Neutrophil (primary cell): ENCODE results near the gene CHAMP1.

Source experiments
- H3K27ac ChIP-seq: fragments of 200-600 bp; sonication (generic); 2 replicates; pipeline ENCODE4 v1.5.1; 2016; ENCODE audit warnings: mild to moderate bottlenecking, moderate library complexity
- H3K27me3 ChIP-seq: fragments of 200-600 bp; sonication (generic); 2 replicates; pipeline ENCODE4 v1.6.0; 2016; ENCODE audit warnings: mild to moderate bottlenecking
- H3K36me3 ChIP-seq: fragments of 200-600 bp; sonication (generic); 2 replicates; pipeline ENCODE4 v1.5.1; 2017
- H3K4me1 ChIP-seq, 2 experiments: fragments of 200-600 bp in 1 of 2; sonication (generic) in 1 of 2; 1 replicate in 1 of 2; 2 replicates in 1 of 2; pipeline versions ENCODE4 v1.5.1 to v1.6.1; 2013 to 2016; ENCODE audit warnings: low read depth in 1 of 2, low read length in 1 of 2, mild to moderate bottlenecking in 1 of 2, moderate library complexity in 1 of 2; ENCODE audit not compliant: control insufficient read depth in 1 of 2, insufficient read depth in 1 of 2
- H3K4me3 ChIP-seq, 2 experiments: fragments of 200-600 bp in 1 of 2; sonication (generic) in 1 of 2; 1 replicate in 1 of 2; 2 replicates in 1 of 2; pipeline ENCODE4 v1.5.1; 2013 to 2016; ENCODE audit warnings: low read depth in 1 of 2, low read length in 1 of 2, mild to moderate bottlenecking in 1 of 2, moderate library complexity in 1 of 2
- H3K9me3 ChIP-seq: fragments of 200-600 bp; sonication (generic); 2 replicates; pipeline ENCODE4 v1.5.1; 2016
- TF ChIP-seq, protein P1 (sequence below): fragments of 200-600 bp; sonication (generic); IDR thresholded peaks from 2 replicates; pipeline ENCODE4 v1.5.1; 2016; ENCODE audit warnings: antibody characterized with exemption

The CHAMP1 gene

DNA sequence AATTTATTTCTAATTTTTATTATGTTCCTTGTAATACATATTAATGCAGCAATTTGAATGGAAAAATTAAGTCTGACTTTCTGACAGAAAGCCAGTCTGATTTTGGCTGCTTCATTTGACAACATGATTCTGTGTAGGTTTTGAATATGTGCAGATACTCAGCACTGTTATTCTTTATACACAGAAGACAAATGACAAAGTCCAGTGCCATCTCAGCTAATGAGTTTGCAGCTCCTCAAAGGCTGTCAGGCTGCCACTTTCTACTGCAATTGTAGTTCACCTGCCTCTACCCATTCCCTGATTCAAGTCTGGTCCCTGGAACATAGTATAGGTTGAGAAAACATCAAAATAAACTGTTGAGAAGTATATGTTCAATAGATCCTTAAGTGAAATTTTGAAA, 2.9 kb upstream of the CHAMP1 start:
- TF ChIP-seq, protein P1, sequence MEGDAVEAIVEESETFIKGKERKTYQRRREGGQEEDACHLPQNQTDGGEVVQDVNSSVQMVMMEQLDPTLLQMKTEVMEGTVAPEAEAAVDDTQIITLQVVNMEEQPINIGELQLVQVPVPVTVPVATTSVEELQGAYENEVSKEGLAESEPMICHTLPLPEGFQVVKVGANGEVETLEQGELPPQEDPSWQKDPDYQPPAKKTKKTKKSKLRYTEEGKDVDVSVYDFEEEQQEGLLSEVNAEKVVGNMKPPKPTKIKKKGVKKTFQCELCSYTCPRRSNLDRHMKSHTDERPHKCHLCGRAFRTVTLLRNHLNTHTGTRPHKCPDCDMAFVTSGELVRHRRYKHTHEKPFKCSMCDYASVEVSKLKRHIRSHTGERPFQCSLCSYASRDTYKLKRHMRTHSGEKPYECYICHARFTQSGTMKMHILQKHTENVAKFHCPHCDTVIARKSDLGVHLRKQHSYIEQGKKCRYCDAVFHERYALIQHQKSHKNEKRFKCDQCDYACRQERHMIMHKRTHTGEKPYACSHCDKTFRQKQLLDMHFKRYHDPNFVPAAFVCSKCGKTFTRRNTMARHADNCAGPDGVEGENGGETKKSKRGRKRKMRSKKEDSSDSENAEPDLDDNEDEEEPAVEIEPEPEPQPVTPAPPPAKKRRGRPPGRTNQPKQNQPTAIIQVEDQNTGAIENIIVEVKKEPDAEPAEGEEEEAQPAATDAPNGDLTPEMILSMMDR = no peak

DNA sequence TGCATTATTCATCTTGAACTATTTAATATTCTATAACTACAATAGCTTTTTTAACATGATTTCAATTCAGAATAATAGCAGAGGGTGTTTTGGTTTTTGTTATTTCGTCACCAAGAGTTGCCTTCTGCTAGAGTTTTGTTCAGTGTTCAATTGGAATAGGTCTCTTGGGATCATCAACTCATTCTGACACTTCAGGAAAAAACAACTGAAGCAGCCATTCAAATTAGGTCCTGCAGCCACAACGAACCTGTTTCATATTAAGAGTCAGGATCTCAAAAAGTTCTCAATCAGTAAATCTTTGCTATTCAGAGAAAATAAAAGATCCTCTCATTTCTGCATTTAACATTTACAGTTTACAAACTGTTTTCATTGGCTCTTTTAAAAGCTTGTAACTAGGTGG, 2.4 kb upstream of the CHAMP1 start:
- Histone ChIP-seq H3K9me3 (no peaks in the 10 kb centered on the region), H3K27me3 (no peaks in the 10 kb centered on the region), H3K4me3 (no peak overlapping the region), H3K36me3 (peaks cover 3% of the 10 kb centered on the region), H3K27ac (no peak overlapping the region), H3K4me1 (peaks cover 18 to 21% of the 10 kb centered on the region in 2 experiments)
- TF ChIP-seq, protein P1 = no peak

More for the DNA sequence above, 2.9 kb upstream of the CHAMP1 start:
- H3K27ac ChIP-seq = no peak overlapping the region
- H3K4me1 ChIP-seq = peaks cover 18 to 21% of the 10 kb centered on the region in 2 experiments
- H3K9me3 ChIP-seq = no peaks in the 10 kb centered on the region
- H3K27me3 ChIP-seq = no peaks in the 10 kb centered on the region
- H3K36me3 ChIP-seq = peaks cover 8% of the 10 kb centered on the region
- no peak overlapping the region for H3K4me3 ChIP-seq

DNA sequence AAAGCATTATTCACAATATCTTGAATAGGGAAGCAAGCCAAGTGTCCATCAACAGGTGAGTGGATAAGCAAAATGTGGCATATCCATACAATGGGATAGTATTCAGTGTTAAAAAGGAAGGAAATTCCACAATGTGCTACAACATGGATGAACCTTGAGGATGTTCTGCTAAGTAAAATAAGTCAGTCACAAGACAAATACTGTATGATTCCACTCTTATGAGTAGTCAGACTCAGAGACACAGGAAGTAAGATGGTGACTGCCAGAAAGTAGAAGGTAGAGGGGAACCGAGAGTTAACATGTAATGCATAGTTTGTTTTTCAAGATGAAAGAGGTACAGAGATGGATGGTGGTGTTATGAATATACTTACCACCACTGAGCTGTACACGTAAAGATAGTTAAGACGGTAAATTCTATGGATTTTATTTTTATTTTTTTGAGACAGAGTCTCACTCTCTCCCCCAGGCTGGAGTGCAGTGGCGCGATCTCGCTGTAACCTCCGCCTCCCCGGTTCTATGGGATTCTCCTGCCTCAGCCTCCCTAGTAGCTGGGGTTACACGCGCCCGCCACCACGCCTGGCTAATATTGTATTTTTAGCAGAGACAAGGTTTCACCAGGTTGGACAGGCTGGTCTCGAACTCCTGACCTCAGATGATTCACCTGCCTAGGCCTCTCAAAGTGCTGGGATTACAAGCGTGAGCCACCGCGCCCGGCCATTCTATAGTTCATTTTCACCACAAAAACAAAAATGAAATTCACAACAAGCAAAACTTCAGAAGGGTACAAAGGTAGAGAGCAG, 1.0 kb upstream of the CHAMP1 start:
- Histone ChIP-seq H3K27me3 (no peaks in the 10 kb centered on the region), H3K4me3 (peak overlapping the region; percentile 79 to 80), H3K27ac (peak overlapping the region; percentile 86), H3K36me3 (no peaks in the 10 kb centered on the region), H3K4me1 (peaks cover 18 to 21% of the 10 kb centered on the region in 2 experiments), H3K9me3 (no peaks in the 10 kb centered on the region)
- TF ChIP-seq, protein P1 = no peak

DNA sequence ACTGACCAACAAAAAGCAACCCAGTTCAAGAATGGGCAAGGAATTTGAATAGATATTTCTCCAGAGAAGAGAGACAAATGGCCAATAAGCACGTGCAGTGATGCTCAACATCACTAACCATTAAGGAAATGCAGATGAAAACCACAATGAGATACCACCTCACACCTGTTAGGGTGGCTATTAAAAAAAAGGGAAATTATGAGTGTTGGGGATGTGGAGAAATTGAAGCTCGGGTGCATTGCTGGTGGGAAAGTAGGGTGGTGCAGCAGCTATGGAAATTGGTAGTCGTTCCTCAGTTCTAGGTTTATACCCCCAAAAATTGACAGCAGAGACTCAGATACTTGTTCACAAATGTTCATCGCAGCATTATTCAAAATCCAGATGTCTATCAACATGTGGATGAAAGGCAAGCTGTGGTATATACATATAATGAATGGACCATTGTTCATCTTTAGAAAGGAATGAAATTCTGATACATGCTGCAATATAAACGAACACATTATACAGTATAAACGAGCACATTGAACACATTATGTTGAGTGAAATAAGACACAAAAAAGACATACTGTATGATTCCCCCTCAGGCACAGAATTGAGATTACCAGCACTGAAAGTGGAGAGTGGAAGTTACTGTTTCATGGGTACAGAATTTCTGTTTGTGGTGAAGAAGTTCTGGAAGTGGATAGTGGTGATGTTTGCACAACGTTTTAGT, 927 bp downstream of the CHAMP1 start:
- TF ChIP-seq, protein P1 = no peak
- H3K36me3 ChIP-seq = no peaks in the 10 kb centered on the region
- H3K27me3 ChIP-seq = no peaks in the 10 kb centered on the region
- peaks cover 18 to 21% of the 10 kb centered on the region in 2 experiments for H3K4me1 ChIP-seq
- no peaks in the 10 kb centered on the region for H3K9me3 ChIP-seq
- peak overlapping the region; percentile 86 for H3K27ac ChIP-seq
- peak overlapping the region; percentile 79 to 80 for H3K4me3 ChIP-seq

DNA sequence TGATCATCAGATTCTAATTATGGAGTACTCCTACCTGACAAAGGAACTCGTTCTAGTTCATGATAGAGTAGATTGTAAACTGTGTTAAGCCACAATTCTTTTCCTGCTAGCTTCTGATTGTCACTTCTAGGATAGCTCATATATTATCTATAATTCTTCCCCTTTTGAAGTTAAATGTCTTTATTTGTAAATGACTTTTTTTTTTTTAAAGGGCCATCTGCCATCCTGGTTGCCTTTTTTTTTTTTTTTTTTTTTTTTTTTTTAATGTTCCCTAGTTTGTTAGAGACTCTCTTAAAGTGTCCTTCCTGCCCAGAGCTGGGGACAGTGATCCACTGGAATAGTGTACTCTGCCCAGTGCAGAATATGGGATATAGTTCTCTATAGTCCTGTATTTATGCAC, 4.3 kb downstream of the CHAMP1 start:
- no peak overlapping the region for H3K4me3 ChIP-seq
- TF ChIP-seq, protein P1 = no peak
- H3K36me3 ChIP-seq = peaks cover 16% of the 10 kb centered on the region
- no peaks in the 10 kb centered on the region for H3K9me3 ChIP-seq
- H3K4me1 ChIP-seq = peaks cover 16 to 18% of the 10 kb centered on the region in 2 experiments
- no peak overlapping the region for H3K27ac ChIP-seq
- no peaks in the 10 kb centered on the region for H3K27me3 ChIP-seq
